Measurements from ENCODE around the gene IQSEC1. TPM values are rescaled to one million over a fixed set of nuclear protein-coding genes. Genes with fewer than 3 reads are reported as not detected.

The IQSEC1 gene
- total and polyA plus RNA-seq, 9 of the 15 experiments (the other 6 are each of a cell fraction or from before 2014, with no cell fraction given), result 0.56 to 39.0 (median 6.8) TPM

GRCh38 chr3:12924437-12924836, 148.8 kb downstream of the IQSEC1 start:
- Histone ChIP-seq H3K27me3 (ENCODE audit: control insufficient read depth in 2 of 2, insufficient read depth in 2 of 2, low read length in 2 of 2) (no peaks in the 10 kb centered on the region), H3K4me3 (no peak overlapping the region), H2AFZ (ENCODE audit: low read depth, low read length) (no peak overlapping the region), H3K4me2 (ENCODE audit: insufficient read depth, low read length) (no peak overlapping the region), H3K79me2 (ENCODE audit: control insufficient read depth, insufficient read depth, low read length) (no peaks in the 10 kb centered on the region), H3K9me1 (ENCODE audit: control insufficient read depth, insufficient read depth, low read length) (no peaks in the 10 kb centered on the region), H3K9me3 (replicated peaks; ENCODE audit: control insufficient read depth, insufficient read depth, low read depth, low read length) (no peaks in the 10 kb centered on the region), H3K27ac (ENCODE audit: extremely low read depth, low read depth, low read length) (no peak overlapping the region), H3K9ac (ENCODE audit: insufficient read depth in 1 of 2, low read depth in 2 of 2, low read length in 2 of 2) (0 out of 4 replicates have a peak overlapping the region, but pooled peaks of 1 of the 2 experiments have one; percentile 46), H4K20me1 (replicated peaks; ENCODE audit: control insufficient read depth, insufficient read depth, low read length) (peaks cover 10% of the 10 kb centered on the region; the same call in 1 of the 2 replicates), H3K4me1 (replicated peaks in 1 of 2; ENCODE audit: control insufficient read depth in 2 of 2, insufficient read depth in 2 of 2, low read length in 2 of 2) (peaks cover 0 to 32% of the 10 kb centered on the region in 2 experiments; a peak in 3 of 5 replicates), H3K36me3 (ENCODE audit: control insufficient read depth, insufficient read depth, low read length) (peaks cover 74% of the 10 kb centered on the region)
- CTCF ChIA-PET (ENCODE audit: low intra/inter-chr PET ratio), result no interaction called here
- WGBS (ENCODE audit: insufficient coverage, low coverage, missing lambda C conversion rate), result 83% methylated on average over 14 of the region's 22 CpGs
- TF ChIP-seq ZBTB2 (IDR thresholded peaks at IDR 0.05) (no peak), CLOCK (CRISPR knock-in tag; IDR thresholded peaks at IDR 0.05; ENCODE audit: borderline replicate concordance) (no peak), MEF2A (IDR thresholded peaks at IDR 0.05; ENCODE audit: control insufficient read depth, low read depth, low read length) (no peak), TCF7 (IDR thresholded peaks at IDR 0.05; ENCODE audit: borderline replicate concordance) (no peak), MAZ (CRISPR knock-in tag; conservative IDR thresholded peaks at IDR 0.05 in 1 of 2, IDR thresholded peaks at IDR 0.05 in 1 of 2) (no peak), NFIC (IDR thresholded peaks at IDR 0.05) (no peak), THAP7 (CRISPR knock-in tag; IDR thresholded peaks at IDR 0.05) (no peak), PREB (CRISPR knock-in tag; IDR thresholded peaks at IDR 0.05) (no peak)
- BruUV-seq (replicated peaks), result no TSS peak
- no peak for ATAC-seq
- POLR2A ChIA-PET, result interaction anchor here (0.6 to 0.7 kb wide), 2 partner anchors 74 to 130 kb away, joined by 4 read pairs; no protein-coding TSS in a partner anchor
- no peak for DNase-seq (ENCODE audit: extremely low read depth in 1 of 4, low spot score in 3 of 4)
- FAIRE-seq, result no peak
- in situ Hi-C loops (cut with MboI) (no loop called here), intact Hi-C loops (cut with micrococcal nuclease) (no loop called here)
